DMS153 (cell line): ENCODE data around the gene ZKSCAN1.
"Not testable (repeated sequence)": the region's sequence is repeated elsewhere in the genome, so short reads cannot be mapped to it uniquely, and the experiment has no call there.

Source experiments
- DNase-seq: peaks from one replicate; lab custom pipeline; 2025; lab: John Stamatoyannopoulos, UW

Gene ZKSCAN1

DNA sequence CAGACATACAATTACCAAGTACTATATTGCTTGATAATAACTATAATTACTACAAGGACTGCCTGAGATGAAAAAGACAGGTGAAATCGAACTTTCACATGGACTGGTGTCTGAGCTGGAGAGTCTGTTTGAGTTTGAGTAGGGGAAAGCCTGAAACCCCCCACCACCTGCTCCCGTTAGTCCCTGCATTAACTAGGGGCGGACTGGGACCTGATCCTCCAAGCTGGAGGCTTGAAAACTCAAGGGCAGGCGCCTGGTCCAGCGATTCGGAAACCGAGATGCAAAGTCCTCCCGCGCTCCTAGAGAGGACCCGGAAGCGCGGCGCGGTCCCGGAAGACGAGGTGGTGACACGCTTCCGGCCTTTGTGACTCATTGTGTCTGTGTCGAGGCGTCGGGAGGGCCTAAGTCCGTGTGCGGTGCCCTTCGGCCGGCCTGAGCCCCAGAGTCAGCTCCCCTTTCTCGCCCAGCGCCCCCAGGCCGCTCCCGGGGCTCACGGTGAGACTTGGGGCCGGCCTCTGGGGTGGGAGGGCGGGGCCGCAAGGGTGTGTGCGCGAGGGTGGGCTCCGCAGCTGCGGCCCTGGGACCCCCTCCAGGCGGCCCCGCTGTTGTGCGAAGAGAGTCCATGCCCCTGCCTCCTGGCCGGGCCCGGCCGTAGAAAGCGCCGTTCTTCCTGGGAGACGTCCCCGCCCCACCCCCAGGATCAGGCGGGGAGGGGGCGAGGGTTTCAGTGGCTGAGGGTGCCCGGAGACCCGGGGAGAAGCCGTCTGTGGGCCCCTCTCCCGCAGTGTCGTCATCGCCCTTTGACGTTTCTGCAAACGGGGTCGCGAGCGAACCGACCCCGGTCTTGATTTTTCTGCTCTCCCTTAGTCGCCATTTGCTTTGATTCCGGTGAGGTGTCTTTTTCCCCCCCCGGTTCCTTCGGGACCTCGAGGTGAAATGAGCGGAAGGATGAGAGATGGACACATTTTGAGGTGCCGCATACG is at the start of gene ZKSCAN1:
ZKSCAN1 (plus strand) TSS at position 365 of the 983 bp plus-strand sequence. CDS start 7,911 bp downstream, outside the sequence.
- peak; percentile 86 for DNase-seq

DNA sequence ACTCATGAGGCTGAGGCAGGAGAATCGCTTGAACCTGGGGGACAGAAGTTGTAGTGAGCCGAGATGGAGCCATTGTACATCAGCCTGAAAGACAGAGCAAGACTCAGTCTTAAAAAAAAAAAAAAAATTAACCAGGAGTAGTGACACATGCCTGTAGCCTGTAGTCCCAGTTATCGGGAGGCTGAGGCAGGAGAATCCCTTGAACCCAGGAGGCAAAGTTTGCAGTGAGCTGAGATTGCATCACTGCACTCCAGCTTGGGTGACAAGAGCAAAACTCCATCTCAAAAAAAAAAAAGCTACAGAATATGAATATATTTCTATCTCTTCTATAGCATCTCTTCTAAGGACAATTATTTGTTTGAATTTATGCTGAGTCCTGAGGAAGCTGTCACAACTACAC is 46.1 kb upstream of the ZKSCAN1 start:
- no peak for DNase-seq

DNA sequence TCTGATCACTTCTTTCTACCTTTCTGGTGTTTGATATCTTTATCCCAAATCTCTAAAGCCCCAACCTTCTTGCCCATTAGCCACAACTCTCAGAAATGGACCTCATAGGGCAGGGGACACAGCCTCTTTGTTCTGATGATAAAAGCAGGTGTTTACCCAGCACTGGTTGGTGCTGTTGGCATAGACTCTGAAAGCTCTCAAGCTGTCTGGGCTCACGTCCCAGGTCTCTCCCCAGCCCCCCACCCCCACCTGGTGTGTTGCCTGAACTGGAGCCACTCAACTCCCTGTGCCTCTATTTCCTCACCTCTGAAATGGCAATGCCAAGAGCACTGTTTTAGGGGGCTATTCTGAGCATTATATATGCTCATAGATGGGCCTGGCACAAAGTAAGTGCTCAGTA is 45.6 kb upstream of the ZKSCAN1 start:
- DNase-seq, result not testable (repeated sequence)

DNA sequence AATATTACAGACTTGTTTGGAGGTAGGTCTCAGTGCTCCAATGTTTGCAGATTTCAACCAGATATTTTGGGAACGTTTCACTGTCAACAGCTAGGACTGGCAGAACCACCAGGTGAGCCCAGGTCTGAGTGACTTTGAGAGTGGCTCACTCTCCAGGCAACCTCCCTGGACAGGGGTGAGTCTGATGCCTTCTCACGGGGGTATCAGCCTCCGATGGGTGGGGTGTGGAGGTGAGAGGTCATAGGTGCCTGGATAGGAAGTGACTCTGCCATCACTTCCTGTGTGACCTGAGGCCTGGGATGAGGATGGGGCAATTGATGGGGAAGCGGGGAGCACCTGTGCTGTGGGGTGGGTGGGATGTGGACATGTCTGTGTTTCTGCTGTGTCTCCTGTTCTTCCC is 44.2 kb upstream of the ZKSCAN1 start:
- no peak for DNase-seq

DNA sequence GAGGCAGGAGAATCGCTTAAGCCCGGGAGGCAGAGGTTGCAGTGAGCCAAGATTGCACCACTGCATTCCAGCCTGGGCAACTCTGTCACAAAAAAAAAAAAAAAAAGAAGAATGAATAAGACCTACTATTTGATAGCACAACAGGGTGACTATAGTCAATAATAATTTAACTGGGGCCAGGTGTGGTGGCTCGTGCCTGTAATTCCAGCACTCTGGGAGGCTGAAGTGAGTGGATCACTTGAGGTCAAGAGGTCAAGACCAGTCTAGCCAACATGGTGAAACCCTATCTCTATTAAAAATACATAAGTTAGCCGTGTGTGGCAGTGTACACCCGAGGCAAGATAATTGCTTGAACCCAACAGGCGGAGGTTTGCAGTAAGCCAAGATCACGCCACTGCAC is 41.6 kb upstream of the ZKSCAN1 start:
- not testable (repeated sequence) for DNase-seq

DNA sequence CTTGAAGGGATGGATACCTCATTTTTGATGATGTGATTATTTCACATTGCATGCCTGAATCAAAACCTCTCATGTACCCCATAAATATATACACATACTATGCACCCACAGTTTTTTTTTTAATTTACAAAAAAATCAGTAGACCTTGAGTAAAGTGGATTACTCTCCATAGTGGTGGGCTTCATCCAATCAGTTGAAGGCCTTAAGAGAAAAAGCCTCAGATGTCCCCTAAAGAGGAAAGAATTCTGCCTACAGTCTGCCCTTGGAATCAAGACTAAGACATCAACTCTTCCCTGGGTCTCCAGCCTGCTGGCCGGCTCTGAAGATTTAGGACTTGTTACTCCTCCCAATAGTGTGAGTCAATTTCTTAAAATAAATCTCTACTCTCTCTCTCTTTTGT is 40.7 kb upstream of the ZKSCAN1 start:
- no peak for DNase-seq

DNA sequence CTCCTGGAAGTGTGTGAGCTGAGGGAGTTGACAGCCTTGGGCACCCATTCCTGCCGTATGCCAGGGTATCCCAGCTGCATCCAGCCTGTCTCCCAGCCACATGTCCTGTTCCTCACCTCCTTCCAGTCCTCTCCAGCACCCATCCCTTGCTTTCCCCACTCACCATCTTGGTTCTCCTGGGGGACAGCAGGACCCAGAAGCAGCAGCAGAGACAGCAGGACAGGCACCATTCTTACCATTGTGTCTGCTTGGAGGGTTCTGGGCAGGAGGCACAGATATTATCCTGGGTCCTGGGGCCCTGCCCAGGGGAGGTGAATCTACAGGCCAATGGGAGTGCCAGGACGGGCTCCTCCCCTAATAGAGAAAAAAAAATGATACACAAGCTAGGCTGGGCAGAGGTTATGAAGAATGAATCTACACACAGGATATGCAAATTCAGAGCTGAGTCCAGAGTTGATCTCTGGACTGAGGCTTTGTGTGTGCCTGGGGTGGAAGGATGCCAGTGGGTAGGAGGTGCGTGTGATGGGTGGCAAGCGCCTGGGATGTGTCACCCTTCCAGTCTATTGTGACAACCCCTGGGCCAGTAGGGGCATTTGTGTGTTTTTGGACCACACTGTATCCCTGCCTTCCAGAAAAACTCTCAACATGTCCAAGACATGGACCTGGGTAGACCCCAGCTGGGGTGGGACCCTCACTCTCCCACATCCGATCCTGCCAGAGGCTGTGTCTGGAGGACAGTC is 39.4 kb upstream of the ZKSCAN1 start, which contains the start of gene AZGP1:
AZGP1 (minus strand) TSS at position 250 of the 740 bp plus-strand sequence; CDS start at position 239, 11 bp downstream.
- no peak for DNase-seq

DNA sequence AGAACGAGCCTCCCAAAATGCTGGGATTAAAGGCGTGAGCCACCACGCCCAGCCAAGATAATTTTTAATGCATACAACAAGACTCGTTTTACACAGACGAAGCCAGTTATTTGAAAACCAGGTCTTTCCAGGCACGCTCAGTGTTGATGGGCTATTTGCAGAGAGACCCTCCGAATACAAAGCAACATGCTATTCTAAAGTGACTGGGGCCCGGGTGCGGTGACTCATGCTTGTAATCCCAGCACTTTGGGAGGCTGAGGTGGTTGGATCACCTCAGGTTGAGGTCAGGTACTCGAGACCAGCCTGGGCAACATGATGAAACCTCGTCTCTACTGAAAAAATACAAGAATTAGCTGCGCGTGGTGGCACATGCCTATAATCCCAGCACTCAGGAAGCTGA is 38.8 kb upstream of the ZKSCAN1 start:
- DNase-seq, result no peak

DNA sequence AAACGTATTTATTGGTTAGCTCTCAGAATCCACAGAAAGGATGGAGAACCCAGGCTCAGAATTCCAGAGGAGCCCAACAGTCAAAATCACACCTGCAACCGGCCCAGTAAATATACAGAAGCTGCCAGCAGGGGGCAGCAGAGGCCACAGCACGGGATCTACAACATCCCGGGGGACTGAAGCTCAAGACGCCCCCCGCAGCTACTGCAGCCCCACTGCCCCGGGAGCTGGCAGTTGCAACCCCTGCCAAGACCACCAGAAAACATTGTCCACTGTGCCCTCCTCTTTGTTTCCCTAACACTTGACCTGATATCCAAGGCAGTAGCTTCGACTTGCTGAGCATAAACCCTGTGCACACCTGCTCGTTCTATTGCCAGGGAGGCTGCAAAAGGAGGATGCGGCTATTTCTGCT is 35.6 kb upstream of the ZKSCAN1 start:
- not testable (repeated sequence) for DNase-seq

DNA sequence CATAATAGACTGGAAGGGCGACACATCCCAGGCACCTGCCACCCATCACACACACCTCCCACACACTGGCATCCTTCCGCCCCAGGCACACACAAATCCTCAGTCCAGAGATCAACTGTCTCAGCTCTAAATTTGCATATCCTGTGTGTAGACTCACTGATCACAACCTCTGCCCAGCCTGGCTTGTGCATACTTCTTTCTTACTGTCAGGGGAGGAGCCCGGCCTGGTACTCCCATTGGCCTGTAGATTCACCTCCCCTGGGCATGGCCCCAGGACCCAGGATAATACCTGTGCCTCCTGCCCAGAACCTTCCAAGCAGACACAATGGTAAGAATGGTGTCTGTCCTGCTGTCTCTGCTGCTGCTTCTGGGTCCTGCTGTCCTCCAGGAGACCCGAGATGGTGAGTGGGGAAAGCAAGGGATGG is 34.9 kb upstream of the ZKSCAN1 start:
- DNase-seq, result not testable (repeated sequence)

DNA sequence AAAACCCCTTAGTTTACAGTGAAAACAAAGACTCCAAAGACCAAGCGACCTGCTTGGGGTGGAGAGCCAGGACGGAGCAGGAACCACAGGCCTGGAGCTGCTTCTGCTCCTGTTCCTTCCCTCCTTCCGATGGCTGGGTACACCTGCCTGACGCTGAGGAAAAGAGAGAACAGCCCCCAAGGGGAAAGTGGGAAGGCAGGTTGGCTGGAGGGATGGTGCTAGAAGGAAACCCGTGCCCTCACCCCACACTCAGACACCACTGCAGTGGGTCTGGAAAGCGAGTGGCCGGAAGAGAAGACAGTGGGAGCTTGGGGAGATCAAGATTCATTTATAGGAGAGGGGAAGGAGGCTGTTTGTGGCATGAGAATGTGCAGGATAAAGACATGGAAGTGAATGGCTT is 34.3 kb upstream of the ZKSCAN1 start:
- DNase-seq, result not testable (repeated sequence)

DNA sequence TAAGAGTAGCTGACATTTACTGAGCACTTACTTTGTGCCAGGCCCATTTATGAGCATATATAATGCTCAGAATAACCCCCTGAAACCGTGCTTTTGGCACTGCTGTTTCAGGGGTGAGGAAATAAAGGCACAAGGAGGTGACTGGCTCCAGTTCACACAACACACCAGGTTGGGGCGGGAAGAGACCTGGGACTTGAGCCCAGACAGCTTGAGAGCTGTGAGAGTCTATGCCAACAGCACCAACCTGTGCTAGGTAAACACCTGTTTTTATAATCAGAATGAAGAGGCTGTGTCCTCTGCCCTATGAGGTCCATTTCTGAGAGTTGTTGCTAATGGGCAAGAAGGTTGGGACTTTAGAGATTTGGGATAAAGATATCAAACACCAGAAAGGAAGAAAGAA is 30.8 kb upstream of the ZKSCAN1 start:
- no peak for DNase-seq

DNA sequence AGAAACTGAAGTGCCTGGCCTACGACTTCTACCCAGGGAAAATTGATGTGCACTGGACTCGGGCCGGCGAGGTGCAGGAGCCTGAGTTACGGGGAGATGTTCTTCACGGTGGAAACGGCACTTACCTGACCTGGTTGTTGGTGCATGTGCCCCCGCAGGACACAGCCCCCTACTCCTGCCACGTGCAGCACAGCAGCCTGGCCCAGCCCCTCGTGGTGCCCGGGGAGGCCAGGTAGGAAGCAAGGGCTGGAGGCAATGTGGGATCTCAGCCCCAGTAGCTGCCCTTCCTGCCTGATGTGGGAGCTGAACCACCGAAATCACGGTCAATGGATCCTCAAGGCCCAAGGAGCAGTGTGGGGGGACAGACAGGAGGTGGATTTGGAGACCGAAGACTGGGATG is 28.1 kb upstream of the ZKSCAN1 start:
- DNase-seq, result not testable (repeated sequence)

DNA sequence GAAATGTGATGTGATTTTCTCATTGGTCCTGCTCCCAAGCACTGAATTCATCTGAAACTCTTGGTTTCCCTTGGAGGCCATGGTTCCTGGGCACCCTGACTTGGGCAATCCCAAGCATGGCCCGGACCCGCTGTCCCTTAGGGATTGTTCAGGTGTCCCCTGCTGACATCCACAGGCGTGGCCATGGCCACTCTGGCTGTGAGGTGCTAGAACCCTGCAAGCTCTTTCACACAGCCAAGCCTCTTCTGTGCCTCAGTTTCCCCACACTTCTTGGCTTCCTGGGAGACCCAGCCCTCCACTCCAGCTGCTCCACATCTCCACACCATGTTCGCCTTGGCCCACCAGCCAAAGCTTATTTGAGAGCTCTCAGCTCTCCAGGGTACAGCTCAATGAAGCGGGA is 27.6 kb upstream of the ZKSCAN1 start:
- no peak for DNase-seq

DNA sequence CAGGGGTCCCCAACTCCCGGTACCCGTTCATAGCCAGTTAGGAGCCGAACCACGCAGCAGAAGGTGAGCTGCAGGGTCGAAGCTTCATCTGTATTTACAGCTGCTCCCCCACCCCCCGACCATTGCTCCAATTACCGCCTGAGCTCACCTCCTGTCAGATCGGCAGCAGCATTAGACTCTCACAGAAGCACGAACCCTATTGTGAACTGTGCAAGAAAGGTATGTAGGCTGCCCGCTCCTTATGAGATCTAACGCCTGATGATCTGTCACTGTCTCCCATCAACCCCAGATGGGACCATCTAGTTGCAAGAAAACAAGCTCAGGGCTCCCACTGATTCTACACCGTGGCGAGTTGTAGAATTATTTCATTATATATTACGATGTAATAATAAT is 24.9 kb upstream of the ZKSCAN1 start:
- no peak for DNase-seq

DNA sequence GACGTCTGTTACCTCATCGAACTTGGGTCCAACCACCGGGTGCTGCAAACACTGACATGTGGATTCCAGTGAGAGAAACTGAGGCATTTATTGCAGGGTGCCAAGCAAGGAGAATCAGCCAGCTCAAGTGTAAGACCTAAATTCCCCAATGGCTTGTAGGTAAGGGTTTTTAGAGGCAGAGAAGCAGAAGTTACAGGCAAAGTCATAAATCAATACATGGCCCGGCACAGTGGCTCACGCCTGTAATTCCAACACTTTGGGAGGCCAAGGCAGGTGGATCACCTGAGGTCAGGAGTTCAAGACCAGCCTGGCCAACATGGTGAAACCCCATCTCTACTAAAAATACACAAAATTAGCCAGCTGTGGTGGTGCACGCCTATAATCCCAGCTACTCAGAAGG is 23.9 kb upstream of the ZKSCAN1 start:
- DNase-seq, result not testable (repeated sequence)

DNA sequence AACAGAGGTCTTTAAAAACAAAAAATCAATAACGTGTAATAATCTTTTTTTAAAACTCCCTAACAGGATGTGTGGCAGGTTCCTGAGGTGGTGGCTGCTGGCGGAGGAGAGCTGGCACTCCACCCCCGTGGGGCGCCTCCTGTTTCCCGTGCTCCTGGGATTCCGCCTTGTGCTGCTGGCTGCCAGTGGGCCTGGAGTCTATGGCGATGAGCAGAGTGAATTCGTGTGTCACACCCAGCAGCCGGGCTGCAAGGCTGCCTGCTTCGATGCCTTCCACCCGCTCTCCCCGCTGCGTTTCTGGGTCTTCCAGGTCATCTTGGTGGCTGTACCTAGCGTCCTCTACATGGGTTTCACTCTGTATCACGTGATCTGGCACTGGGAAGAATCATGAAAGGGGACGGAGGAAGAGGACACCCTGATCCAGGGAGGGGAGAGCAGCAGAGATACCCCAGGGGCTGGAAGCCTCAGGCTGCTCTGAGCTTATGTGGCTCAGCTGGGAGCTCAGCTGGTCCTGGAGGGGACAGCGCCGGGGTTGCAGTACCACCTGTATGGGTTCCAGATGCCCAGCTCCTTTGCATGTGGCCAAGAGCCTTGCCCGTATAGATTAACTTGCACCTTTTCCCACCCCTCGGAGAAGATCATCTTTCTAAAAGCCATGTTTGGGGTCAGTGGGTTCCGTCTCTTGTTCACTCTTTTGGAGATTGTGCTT is 22.9 kb upstream of the ZKSCAN1 start:
- DNase-seq, result no peak

DNA sequence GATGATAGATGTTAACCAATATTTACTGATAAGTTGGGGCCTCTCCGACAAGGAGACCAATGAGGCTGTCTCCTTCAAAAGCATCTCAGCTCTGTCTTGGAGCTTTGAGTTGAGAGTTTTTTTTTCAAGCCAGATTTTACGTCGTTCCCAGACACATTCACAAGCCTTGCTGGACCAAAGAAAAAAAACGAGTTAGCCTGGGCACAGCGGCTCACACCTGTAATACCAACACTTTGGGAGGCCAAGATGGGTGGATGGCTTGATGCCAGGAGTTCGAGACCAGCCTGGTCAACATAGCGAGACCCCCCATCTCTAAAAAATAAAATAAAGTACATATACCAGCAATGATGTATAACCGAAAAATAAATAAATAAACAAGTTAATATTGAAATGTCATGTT is 20.6 kb upstream of the ZKSCAN1 start:
- DNase-seq, result no peak

DNA sequence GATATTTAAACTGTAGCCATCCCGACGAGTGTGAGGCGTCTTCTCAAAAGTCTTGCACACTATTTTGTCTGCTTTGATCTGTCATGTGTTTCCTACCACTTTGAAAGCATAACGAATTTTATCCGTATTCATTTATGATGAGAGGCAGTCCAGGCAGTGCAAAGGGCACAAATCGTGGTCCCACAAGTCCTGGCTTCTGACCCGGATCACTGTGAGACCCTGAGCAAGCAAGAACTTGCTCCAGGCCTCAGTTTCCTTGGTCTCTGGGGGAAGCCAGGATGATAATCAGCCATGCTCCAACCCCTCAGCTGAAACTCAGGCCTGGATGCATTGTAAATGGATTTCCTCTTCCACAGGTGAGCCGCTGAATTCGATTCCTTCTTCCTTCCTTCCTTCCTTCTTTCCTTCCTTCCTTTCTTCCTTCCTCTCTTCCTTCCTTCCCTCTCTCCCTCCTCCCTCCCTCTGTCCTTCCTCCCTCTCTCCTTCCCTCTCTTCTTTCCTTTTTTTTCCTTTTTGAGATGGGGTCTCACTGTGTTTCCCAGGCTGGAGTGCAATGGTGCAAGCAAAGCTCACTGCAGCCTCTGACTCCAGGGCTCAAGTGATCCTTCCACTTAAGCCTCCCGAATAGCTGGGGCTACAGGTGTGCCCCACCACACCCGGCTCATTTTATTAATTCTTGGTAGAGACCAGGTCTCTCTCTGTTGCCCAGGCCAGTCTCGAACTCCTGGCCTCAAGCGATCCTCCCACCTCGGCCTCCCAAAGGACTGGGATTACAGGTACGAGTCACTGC is 18.4 kb upstream of the ZKSCAN1 start:
- DNase-seq, result no peak

DNA sequence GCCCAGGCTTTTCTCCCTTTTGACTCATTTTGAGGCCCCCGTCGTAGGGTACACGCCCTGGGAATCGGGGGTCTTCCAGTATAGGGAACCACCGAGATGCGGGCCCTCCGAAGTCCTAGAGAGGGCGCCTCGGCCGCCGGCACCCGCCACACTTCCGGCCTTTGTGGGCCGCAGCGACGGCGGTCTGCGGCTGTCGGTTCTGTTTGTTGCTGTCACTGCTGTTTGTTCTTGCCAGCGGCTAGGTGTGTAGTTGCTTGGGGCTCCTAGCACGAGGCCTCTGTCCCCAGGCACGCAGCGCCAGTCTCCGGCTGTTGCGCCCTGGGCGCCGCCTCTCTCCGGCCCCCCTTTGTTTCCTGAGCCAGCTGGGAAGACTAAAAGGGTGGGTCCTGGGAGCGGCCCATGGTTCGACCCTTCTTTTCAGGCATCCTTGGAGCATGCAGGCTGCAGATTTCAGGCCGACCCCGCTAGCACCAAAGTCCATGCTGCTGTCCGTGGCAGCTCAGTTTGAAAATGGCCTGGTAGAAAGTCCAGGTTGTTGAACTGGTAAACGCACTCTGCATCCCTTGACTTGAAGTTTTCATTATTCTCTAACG is 17.8 kb upstream of the ZKSCAN1 start:
- peak; percentile 34 for DNase-seq

DNA sequence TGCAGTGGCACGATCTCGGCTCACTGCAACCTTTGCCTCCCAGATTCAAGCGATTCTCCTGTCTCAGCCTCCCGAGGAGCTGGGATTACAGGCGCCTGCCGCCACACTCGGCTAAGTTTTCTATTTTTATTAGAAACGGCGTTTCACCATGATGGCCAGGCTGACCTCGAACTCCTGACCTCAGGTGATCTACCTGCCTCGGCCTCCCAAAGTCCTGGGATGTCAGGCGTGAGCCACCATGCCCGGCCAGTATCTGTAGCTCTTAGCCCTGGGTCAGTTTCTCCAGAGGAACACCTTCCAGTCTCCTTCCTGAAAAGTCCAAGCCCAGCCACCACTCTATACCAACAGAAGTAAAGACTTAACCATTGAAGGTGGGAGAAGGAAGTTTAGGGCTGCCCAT is 15.2 kb upstream of the ZKSCAN1 start:
- no peak for DNase-seq
